BJ (cell line): ENCODE results near the gene ZPR1. TPM values are rescaled to one million over a fixed set of nuclear protein-coding genes. Genes with fewer than 3 reads are reported as not detected.

Source experiments
- CTCF ChIA-PET: fragments of 350-600 bp; formaldehyde crosslinking; extraction: SDS; loops from one replicate; lab custom pipeline; 2021; ENCODE audit warnings: antibody characterized with exemption, inconsistent platforms; lab: Yijun Ruan, JAX
- POLR2A ChIA-PET: fragments of 300-600 bp; sonication (Branson Sonifier 250); formaldehyde crosslinking; extraction: SDS; loops from one replicate; lab custom pipeline; 2021; ENCODE audit warnings: antibody characterized with exemption; lab: Charles Lee
- DNase-seq: peaks from one replicate; pipeline ENCODE4 v3.0.0-alpha.2; 2011; ENCODE audit warnings: low read depth
- H3K27me3 ChIP-seq: 2 replicates; pipeline ENCODE4 v1.6.0; 2011; ENCODE audit warnings: low read length; ENCODE audit not compliant: control insufficient read depth, insufficient read depth
- H3K36me3 ChIP-seq: 2 replicates; pipeline ENCODE4 v1.5.1; 2011; ENCODE audit warnings: low read length; ENCODE audit not compliant: control insufficient read depth, insufficient read depth
- H3K4me3 ChIP-seq: 2 replicates; pipeline ENCODE4 v1.5.1; 2011; ENCODE audit warnings: low read depth, mild to moderate bottlenecking, control low read depth, low read length
- CTCF ChIP-seq: IDR thresholded peaks from 2 replicates; pipeline ENCODE4 v1.5.1; 2011; ENCODE audit warnings: low read depth, mild to moderate bottlenecking, control low read depth, inconsistent platforms, low read length, moderate library complexity; ENCODE audit not compliant: insufficient read depth
- polyA plus RNA-seq: library from polyadenylated mRNA; depleted of rRNA; stranded (reverse); fragments of >200 nt; gene quantifications from 2 replicates; pipeline ENCODE4 v1.2.3, GENCODE V29; 2011

The ZPR1 gene
- polyA plus RNA-seq, 1 experiment: 51.0 TPM

GRCh38 chr11:116742104-116742503, 45.7 kb downstream of the ZPR1 start:
- POLR2A ChIA-PET: no interaction called here
- TF ChIP-seq CTCF: no peak
- H3K4me3 ChIP-seq: no peak overlapping the region
- CTCF ChIA-PET: interaction anchor here (0.6 to 5.3 kb wide), 8 partner anchors 10 to 484 kb away, joined by 4 to 61 read pairs (median 8); no protein-coding TSS in a partner anchor
- no peaks in the 10 kb centered on the region for H3K27me3 ChIP-seq
- no peak for DNase-seq
- H3K36me3 ChIP-seq: no peaks in the 10 kb centered on the region; the same call in 1 of the 2 replicates

- ChIA-PET CTCF (interaction anchor here (2.1 to 5.3 kb wide), 3 partner anchors 8 to 365 kb away, joined by 8 to 61 read pairs (median 47); no protein-coding TSS in a partner anchor), POLR2A (no interaction called here)
- no peak for DNase-seq
- H3K36me3 ChIP-seq: no peaks in the 10 kb centered on the region
- no peak for TF ChIP-seq CTCF
- no peaks in the 10 kb centered on the region for H3K27me3 ChIP-seq
- no peak overlapping the region for H3K4me3 ChIP-seq
These were observed 47.1 kb downstream of the ZPR1 start for GRCh38 chr11:116740741-116741140.

GRCh38 chr11:116738975-116739374, 48.8 kb downstream of the ZPR1 start:
- Histone ChIP-seq H3K27me3 (no peaks in the 10 kb centered on the region), H3K36me3 (no peaks in the 10 kb centered on the region), H3K4me3 (no peak overlapping the region)
- TF ChIP-seq CTCF: no peak
- POLR2A ChIA-PET: no interaction called here
- CTCF ChIA-PET: interaction anchor here (0.9 to 1.3 kb wide), 2 partner anchors 9 to 13 kb away, joined by 3 to 4 read pairs; no protein-coding TSS in a partner anchor
- no peak for DNase-seq

- no peak for TF ChIP-seq CTCF
- DNase-seq: no peak
- Histone ChIP-seq H3K27me3 (peaks cover 2% of the 10 kb centered on the region; the same call in 1 of the 2 replicates), H3K36me3 (no peaks in the 10 kb centered on the region), H3K4me3 (no peak overlapping the region)
- POLR2A ChIA-PET: no interaction called here
- CTCF ChIA-PET: interaction anchor here (1.8 to 2.1 kb wide), 2 partner anchors 10 to 490 kb away, joined by 3 to 7 read pairs; no protein-coding TSS in a partner anchor
These were observed 51.1 kb downstream of the ZPR1 start for GRCh38 chr11:116736763-116737162.

- ChIA-PET POLR2A (no interaction called here), CTCF (interaction anchor here (0.9 to 5.7 kb wide), 7 partner anchors 9 to 493 kb away, joined by 3 to 61 read pairs (median 5); no protein-coding TSS in a partner anchor)
- H3K36me3 ChIP-seq: no peaks in the 10 kb centered on the region
- no peak overlapping the region for H3K4me3 ChIP-seq
- peaks cover 17% of the 10 kb centered on the region for H3K27me3 ChIP-seq
- TF ChIP-seq CTCF: no peak
- DNase-seq: no peak
These were observed 53.8 kb downstream of the ZPR1 start for GRCh38 chr11:116733969-116734508.
